HEK293 (cell line): ENCODE measurements around the gene PIP4K2C.

Experiments
- CTCF ChIA-PET: fragments of 350-600 bp; formaldehyde crosslinking; extraction: SDS; loops from one replicate; lab custom pipeline; 2021; ENCODE audit warnings: antibody characterized with exemption; lab: Yijun Ruan, JAX
- POLR2A ChIA-PET: fragments of 300-600 bp; formaldehyde crosslinking; extraction: SDS; loops from one replicate; lab custom pipeline; 2020; ENCODE audit warnings: antibody characterized with exemption, inconsistent platforms; lab: Yijun Ruan, JAX
- H3K27ac ChIP-seq: fragments of 200-500 bp; sonication (Bioruptor generic); 2 replicates; pipeline ENCODE4 v1.5.1; 2014; ENCODE audit warnings: low read depth, low read length, control low read depth, inconsistent platforms; ENCODE audit errors: extremely low read depth
- H3K36me3 ChIP-seq, 2 experiments: fragments of 200-500 bp in 1 of 2; sonication (Bioruptor generic) in 1 of 2; 1 replicate in 1 of 2; 2 replicates in 1 of 2; pipeline ENCODE4 v1.5.1; 2014 to 2017; ENCODE audit warnings: inconsistent platforms in 2 of 2, low read length in 2 of 2; ENCODE audit not compliant: control insufficient read depth in 2 of 2, insufficient read depth in 1 of 2
- H3K4me1 ChIP-seq: fragments of 200-500 bp; sonication (Bioruptor generic); 2 replicates; pipeline ENCODE4 v1.5.1; 2014; ENCODE audit warnings: mild to moderate bottlenecking, low read length, inconsistent platforms; ENCODE audit not compliant: control insufficient read depth, insufficient read depth
- H3K4me3 ChIP-seq: 2 replicates; pipeline ENCODE4 v1.5.1; 2011; ENCODE audit warnings: low read depth, mild to moderate bottlenecking, control low read depth, low read length, moderate library complexity
- H3K9me3 ChIP-seq: fragments of 200-500 bp; sonication (Bioruptor generic); 2 replicates; pipeline ENCODE4 v1.5.1; 2014; ENCODE audit warnings: low read depth, low read length, inconsistent platforms; ENCODE audit not compliant: control insufficient read depth, insufficient read depth
- GLIS1 ChIP-seq: fragments of 450-650 bp; formaldehyde crosslinking; IDR thresholded peaks from 2 replicates; pipeline ENCODE4 v1.5.1; 2016; ENCODE audit warnings: missing biosample characterization, missing genetic modification characterization
- GLIS2 ChIP-seq: fragments of 450-650 bp; formaldehyde crosslinking; IDR thresholded peaks from 2 replicates; pipeline ENCODE4 v1.5.1; 2016; ENCODE audit warnings: missing biosample characterization, missing genetic modification characterization
- MZF1 ChIP-seq: fragments of 450-650 bp; formaldehyde crosslinking; IDR thresholded peaks from 2 replicates; pipeline ENCODE4 v1.5.1; 2017; ENCODE audit warnings: missing biosample characterization, missing genetic modification characterization, borderline replicate concordance
- SP7 ChIP-seq: fragments of 450-650 bp; formaldehyde crosslinking; IDR thresholded peaks from 2 replicates; pipeline ENCODE4 v1.5.1; 2016; ENCODE audit warnings: missing biosample characterization, missing genetic modification characterization
- TCF7L2 ChIP-seq: IDR thresholded peaks from 2 replicates; pipeline ENCODE4 v1.6.1; 2011; ENCODE audit warnings: low read depth, mild to moderate bottlenecking, inconsistent platforms, low read length, moderate library complexity, borderline replicate concordance
- ZBTB17 ChIP-seq: fragments of 450-650 bp; formaldehyde crosslinking; IDR thresholded peaks from 2 replicates; pipeline ENCODE4 v1.5.1; 2016; ENCODE audit warnings: missing biosample characterization, missing genetic modification characterization
- ZBTB7A ChIP-seq: fragments of 450-650 bp; formaldehyde crosslinking; IDR thresholded peaks from 2 replicates; pipeline ENCODE4 v1.5.1; 2016; ENCODE audit warnings: low read depth, missing biosample characterization, missing genetic modification characterization
- ZFHX2 ChIP-seq: fragments of 450-650 bp; formaldehyde crosslinking; conservative IDR thresholded peaks from 2 replicates; pipeline ENCODE4 v1.5.1; 2016; ENCODE audit warnings: missing biosample characterization, missing genetic modification characterization
- ZFP3 ChIP-seq: fragments of 450-650 bp; formaldehyde crosslinking; IDR thresholded peaks from 2 replicates; pipeline ENCODE4 v1.5.1; 2016; ENCODE audit warnings: low read depth, missing biosample characterization, missing genetic modification characterization
- ZFP37 ChIP-seq: fragments of 450-650 bp; formaldehyde crosslinking; IDR thresholded peaks from 2 replicates; pipeline ENCODE4 v1.5.1; 2016; ENCODE audit warnings: missing biosample characterization, missing genetic modification characterization
- ZIC2 ChIP-seq: fragments of 450-650 bp; formaldehyde crosslinking; IDR thresholded peaks from 2 replicates; pipeline ENCODE4 v1.5.1; 2016; ENCODE audit warnings: missing biosample characterization, missing genetic modification characterization
- ZNF2 ChIP-seq: fragments of 450-650 bp; formaldehyde crosslinking; IDR thresholded peaks from 2 replicates; pipeline ENCODE4 v1.5.1; 2016; ENCODE audit warnings: missing biosample characterization, missing genetic modification characterization
- ZNF248 ChIP-seq: fragments of 450-650 bp; formaldehyde crosslinking; IDR thresholded peaks from 2 replicates; pipeline ENCODE4 v1.5.1; 2017; ENCODE audit warnings: missing biosample characterization, missing genetic modification characterization
- ZNF501 ChIP-seq: fragments of 450-650 bp; formaldehyde crosslinking; IDR thresholded peaks from 2 replicates; pipeline ENCODE4 v1.5.1; 2016; ENCODE audit warnings: missing biosample characterization, missing genetic modification characterization
- ZNF514 ChIP-seq: fragments of 450-650 bp; formaldehyde crosslinking; IDR thresholded peaks from 2 replicates; pipeline ENCODE4 v1.5.1; 2016; ENCODE audit warnings: missing biosample characterization, missing genetic modification characterization
- ZNF548 ChIP-seq: fragments of 450-650 bp; formaldehyde crosslinking; IDR thresholded peaks from 2 replicates; pipeline ENCODE4 v1.5.1; 2016; ENCODE audit warnings: missing biosample characterization, missing genetic modification characterization
- ZNF600 ChIP-seq: fragments of 450-650 bp; formaldehyde crosslinking; IDR thresholded peaks from 2 replicates; pipeline ENCODE4 v1.5.1; 2016; ENCODE audit warnings: missing biosample characterization, missing genetic modification characterization
- ZNF624 ChIP-seq: fragments of 450-650 bp; formaldehyde crosslinking; IDR thresholded peaks from 2 replicates; pipeline ENCODE4 v1.5.1; 2017; ENCODE audit warnings: missing biosample characterization, missing genetic modification characterization
- ZNF654 ChIP-seq: fragments of 450-650 bp; formaldehyde crosslinking; IDR thresholded peaks from 2 replicates; pipeline ENCODE4 v1.5.1; 2016; ENCODE audit warnings: low read depth, missing biosample characterization, missing genetic modification characterization
- ZNF664 ChIP-seq: fragments of 450-650 bp; formaldehyde crosslinking; IDR thresholded peaks from 2 replicates; pipeline ENCODE4 v1.5.1; 2016; ENCODE audit warnings: missing biosample characterization, missing genetic modification characterization
- ZNF701 ChIP-seq: fragments of 450-650 bp; formaldehyde crosslinking; IDR thresholded peaks from 2 replicates; pipeline ENCODE4 v1.5.1; 2016; ENCODE audit warnings: missing biosample characterization, missing genetic modification characterization
- ZNF792 ChIP-seq: fragments of 450-650 bp; formaldehyde crosslinking; IDR thresholded peaks from 2 replicates; pipeline ENCODE4 v1.5.1; 2016; ENCODE audit warnings: missing biosample characterization, missing genetic modification characterization
- ZSCAN16 ChIP-seq: fragments of 450-650 bp; formaldehyde crosslinking; IDR thresholded peaks from 2 replicates; pipeline ENCODE4 v1.5.1; 2016; ENCODE audit warnings: missing biosample characterization, missing genetic modification characterization
- ZSCAN30 ChIP-seq: fragments of 450-650 bp; IDR thresholded peaks from 2 replicates; pipeline ENCODE4 v1.5.1; 2018; ENCODE audit warnings: missing biosample characterization, mild to moderate bottlenecking, missing genetic modification characterization, moderate library complexity
- ZXDB ChIP-seq: fragments of 450-650 bp; formaldehyde crosslinking; IDR thresholded peaks from 2 replicates; pipeline ENCODE4 v1.5.1; 2016; ENCODE audit warnings: missing biosample characterization, missing genetic modification characterization
- TF ChIP-seq, protein P1 (sequence below): fragments of 450-650 bp; formaldehyde crosslinking; optimal IDR thresholded peaks from 2 replicates; pipeline ENCODE3; 2016; ENCODE audit warnings: missing biosample characterization, mild to moderate bottlenecking, missing genetic modification characterization
- TF ChIP-seq, protein P2 (sequence below): fragments of 450-650 bp; formaldehyde crosslinking; IDR thresholded peaks from 2 replicates; pipeline ENCODE4 v1.5.1; 2016; ENCODE audit warnings: missing biosample characterization, missing genetic modification characterization
- TF ChIP-seq, protein P3 (sequence below): fragments of 450-650 bp; formaldehyde crosslinking; IDR thresholded peaks from 2 replicates; pipeline ENCODE4 v1.5.1; 2016; ENCODE audit warnings: missing biosample characterization, missing genetic modification characterization
- TF ChIP-seq, protein P4 (sequence below): fragments of 450-650 bp; formaldehyde crosslinking; IDR thresholded peaks from 2 replicates; pipeline ENCODE4 v1.5.1; 2016; ENCODE audit warnings: missing biosample characterization, missing genetic modification characterization

The PIP4K2C gene

DNA sequence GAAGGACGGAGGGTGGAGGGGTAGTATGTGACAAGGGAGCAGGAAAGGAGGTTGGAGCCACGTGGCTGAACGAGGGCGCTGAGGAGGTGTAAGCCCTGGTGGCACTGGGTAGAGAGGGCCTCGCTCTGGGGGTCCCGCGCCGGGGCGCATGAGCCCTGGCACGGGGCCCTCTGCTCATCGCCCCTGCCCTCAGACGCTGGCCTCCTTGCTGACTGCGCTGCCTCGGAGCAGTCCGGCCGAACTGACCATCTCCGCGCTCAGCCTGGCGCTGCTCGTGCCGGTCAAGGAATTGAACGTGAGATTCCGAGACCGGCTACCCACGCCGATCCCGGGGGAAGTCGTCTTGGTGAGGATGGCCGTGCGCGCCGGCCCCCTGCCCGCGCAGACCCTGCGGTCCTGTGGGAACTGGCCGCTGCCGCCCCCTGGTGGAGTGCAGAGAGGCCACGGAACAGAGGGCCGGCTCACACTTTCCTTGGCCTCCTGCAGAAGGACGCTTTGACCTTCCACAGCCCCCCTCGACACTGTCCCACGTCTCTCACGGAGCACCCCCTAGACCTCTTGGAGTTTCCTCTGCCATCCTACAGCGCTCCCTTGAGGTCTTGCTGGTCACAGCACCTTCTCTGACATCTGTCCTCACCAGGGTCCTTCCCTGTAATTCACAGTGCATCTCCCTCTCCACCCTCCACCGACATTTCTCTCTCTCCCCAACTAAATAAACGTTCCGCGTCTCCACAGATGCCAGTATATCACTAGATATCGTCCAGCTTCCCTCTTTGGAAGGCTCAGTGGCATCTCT is 30.7 kb downstream of the PIP4K2C start:
- H3K9me3 ChIP-seq: no peaks in the 10 kb centered on the region
- no peak overlapping the region for H3K27ac ChIP-seq
- H3K36me3 ChIP-seq: peaks cover 0 to 49% of the 10 kb centered on the region in 2 experiments; a peak in 1 of 3 replicates
- ChIA-PET POLR2A (interaction anchor here (1.8 kb wide), 1 partner anchor 38 kb away, joined by 6 read pairs; no protein-coding TSS in a partner anchor), CTCF (interaction anchor here (0.6 to 4.5 kb wide), 23 partner anchors 8 to 159 kb away, joined by 3 to 113 read pairs (median 4); partner anchors contain the start of genes B4GALNT1, CYP27B1, DCTN2 and DTX3)
- TF ChIP-seq ZNF664 (tag by site-specific recombination): no peak
- no peak for TF ChIP-seq ZBTB7A
- peak; percentile 84 for TF ChIP-seq GLIS1 (tag by site-specific recombination)
- TF ChIP-seq ZNF548 (tag by site-specific recombination): no peak
- TF ChIP-seq TCF7L2: no peak
- peak; percentile 63; the same call in 1 of the 2 replicates for TF ChIP-seq ZNF600 (tag by site-specific recombination)
- no peak for TF ChIP-seq ZNF792
- no peak for TF ChIP-seq ZNF701
- 0 out of 2 replicates have a peak, but pooled peaks have one; percentile 31 for TF ChIP-seq ZXDB (tag by site-specific recombination)
- peak; percentile 61; the same call in 1 of the 2 replicates for TF ChIP-seq ZNF2 (tag by site-specific recombination)
- peak; percentile 42 for TF ChIP-seq ZNF654
- TF ChIP-seq ZFP3: no peak
- TF ChIP-seq GLIS2 (tag by site-specific recombination): peak; percentile 87
- TF ChIP-seq, protein P1, sequence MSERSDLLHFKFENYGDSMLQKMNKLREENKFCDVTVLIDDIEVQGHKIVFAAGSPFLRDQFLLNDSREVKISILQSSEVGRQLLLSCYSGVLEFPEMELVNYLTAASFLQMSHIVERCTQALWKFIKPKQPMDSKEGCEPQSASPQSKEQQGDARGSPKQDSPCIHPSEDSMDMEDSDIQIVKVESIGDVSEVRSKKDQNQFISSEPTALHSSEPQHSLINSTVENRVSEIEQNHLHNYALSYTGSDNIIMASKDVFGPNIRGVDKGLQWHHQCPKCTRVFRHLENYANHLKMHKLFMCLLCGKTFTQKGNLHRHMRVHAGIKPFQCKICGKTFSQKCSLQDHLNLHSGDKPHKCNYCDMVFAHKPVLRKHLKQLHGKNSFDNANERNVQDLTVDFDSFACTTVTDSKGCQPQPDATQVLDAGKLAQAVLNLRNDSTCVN (tag by site-specific recombination): peak; percentile 52
- TF ChIP-seq ZFHX2: peak; percentile 48
- peak; percentile 43; the same call in 1 of the 2 replicates for TF ChIP-seq ZIC2
- TF ChIP-seq ZFP37 (tag by site-specific recombination): peak; percentile 35; the same call in 1 of the 2 replicates
- peak; percentile 41; the same call in 1 of the 2 replicates for TF ChIP-seq ZNF501 (tag by site-specific recombination)
- TF ChIP-seq, protein P2, sequence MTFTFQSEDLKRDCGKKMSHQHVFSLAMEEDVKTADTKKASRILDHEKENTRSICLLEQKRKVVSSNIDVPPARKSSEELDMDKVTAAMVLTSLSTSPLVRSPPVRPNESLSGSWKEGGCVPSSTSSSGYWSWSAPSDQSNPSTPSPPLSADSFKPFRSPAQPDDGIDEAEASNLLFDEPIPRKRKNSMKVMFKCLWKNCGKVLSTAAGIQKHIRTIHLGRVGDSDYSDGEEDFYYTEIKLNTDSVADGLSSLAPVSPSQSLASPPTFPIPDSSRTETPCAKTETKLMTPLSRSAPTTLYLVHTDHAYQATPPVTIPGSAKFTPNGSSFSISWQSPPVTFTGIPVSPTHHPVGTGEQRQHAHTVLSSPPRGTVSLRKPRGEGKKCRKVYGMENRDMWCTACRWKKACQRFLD: no peak
- TF ChIP-seq MZF1: no peak
- TF ChIP-seq ZNF514 (tag by site-specific recombination): no peak
- TF ChIP-seq, protein P3, sequence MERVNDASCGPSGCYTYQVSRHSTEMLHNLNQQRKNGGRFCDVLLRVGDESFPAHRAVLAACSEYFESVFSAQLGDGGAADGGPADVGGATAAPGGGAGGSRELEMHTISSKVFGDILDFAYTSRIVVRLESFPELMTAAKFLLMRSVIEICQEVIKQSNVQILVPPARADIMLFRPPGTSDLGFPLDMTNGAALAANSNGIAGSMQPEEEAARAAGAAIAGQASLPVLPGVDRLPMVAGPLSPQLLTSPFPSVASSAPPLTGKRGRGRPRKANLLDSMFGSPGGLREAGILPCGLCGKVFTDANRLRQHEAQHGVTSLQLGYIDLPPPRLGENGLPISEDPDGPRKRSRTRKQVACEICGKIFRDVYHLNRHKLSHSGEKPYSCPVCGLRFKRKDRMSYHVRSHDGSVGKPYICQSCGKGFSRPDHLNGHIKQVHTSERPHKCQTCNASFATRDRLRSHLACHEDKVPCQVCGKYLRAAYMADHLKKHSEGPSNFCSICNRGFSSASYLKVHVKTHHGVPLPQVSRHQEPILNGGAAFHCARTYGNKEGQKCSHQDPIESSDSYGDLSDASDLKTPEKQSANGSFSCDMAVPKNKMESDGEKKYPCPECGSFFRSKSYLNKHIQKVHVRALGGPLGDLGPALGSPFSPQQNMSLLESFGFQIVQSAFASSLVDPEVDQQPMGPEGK (tag by site-specific recombination): peak; percentile 35
- no peak for TF ChIP-seq ZSCAN16 (tag by site-specific recombination)
- no peak for TF ChIP-seq ZNF248 (tag by site-specific recombination)
- peak; percentile 50; the same call in 1 of the 2 replicates for TF ChIP-seq ZSCAN30 (tag by site-specific recombination)
- TF ChIP-seq SP7 (tag by site-specific recombination): peak; percentile 48; the same call in 1 of the 2 replicates
- 0 out of 2 replicates have a peak, but pooled peaks have one; percentile 28 for TF ChIP-seq ZBTB17 (tag by site-specific recombination)
- TF ChIP-seq ZNF624 (tag by site-specific recombination): no peak
- TF ChIP-seq, protein P4, sequence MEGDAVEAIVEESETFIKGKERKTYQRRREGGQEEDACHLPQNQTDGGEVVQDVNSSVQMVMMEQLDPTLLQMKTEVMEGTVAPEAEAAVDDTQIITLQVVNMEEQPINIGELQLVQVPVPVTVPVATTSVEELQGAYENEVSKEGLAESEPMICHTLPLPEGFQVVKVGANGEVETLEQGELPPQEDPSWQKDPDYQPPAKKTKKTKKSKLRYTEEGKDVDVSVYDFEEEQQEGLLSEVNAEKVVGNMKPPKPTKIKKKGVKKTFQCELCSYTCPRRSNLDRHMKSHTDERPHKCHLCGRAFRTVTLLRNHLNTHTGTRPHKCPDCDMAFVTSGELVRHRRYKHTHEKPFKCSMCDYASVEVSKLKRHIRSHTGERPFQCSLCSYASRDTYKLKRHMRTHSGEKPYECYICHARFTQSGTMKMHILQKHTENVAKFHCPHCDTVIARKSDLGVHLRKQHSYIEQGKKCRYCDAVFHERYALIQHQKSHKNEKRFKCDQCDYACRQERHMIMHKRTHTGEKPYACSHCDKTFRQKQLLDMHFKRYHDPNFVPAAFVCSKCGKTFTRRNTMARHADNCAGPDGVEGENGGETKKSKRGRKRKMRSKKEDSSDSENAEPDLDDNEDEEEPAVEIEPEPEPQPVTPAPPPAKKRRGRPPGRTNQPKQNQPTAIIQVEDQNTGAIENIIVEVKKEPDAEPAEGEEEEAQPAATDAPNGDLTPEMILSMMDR (tag by site-specific recombination): peak; percentile 93
- H3K4me1 ChIP-seq: no peaks in the 10 kb centered on the region
- peak overlapping the region; percentile 29 for H3K4me3 ChIP-seq
